HepG2 (cell line): Measurements from ENCODE around the gene LIMCH1. TPM values are rescaled to one million over a fixed set of nuclear protein-coding genes. Genes with fewer than 3 reads are reported as not detected.

Experiments used
- ATAC-seq: fragments of 200-7000 bp; cut with Tn5 transposase; 3 replicates; pipeline ENCODE4 v1.9.1; 2020; ENCODE audit warnings: mild to moderate bottlenecking, moderate library complexity
- BruUV-seq: library from RNA; stranded (reverse); fragments of 400-500 nt; replicated peaks from 2 replicates; lab custom pipeline; 2021; lab: Mats Ljungman, UMichigan
- CTCF ChIA-PET: fragments of 300-600 bp; formaldehyde crosslinking; extraction: SDS; loops from one replicate; lab custom pipeline; 2021; ENCODE audit warnings: low total read pairs, inconsistent platforms, low intra/inter-chr PET ratio; lab: Yijun Ruan, JAX
- POLR2A ChIA-PET: fragments of 350-600 bp; sonication (Branson Sonifier 250); formaldehyde crosslinking; loops from one replicate; lab custom pipeline; 2020; ENCODE audit warnings: antibody characterized with exemption, inconsistent platforms; lab: Yijun Ruan, JAX
- DNase-seq: peaks from one replicate; pipeline ENCODE4 v3.0.0-alpha.2; 2015; ENCODE audit warnings: low spot score
- FAIRE-seq: peaks from 3 replicates; lab custom pipeline; 2011; peaks lifted over from hg19 to GRCh38; lab: Jason Lieb, UNC
- H2AFZ ChIP-seq: one replicate; pipeline ENCODE4 v1.6.1; 2011; ENCODE audit warnings: low read length, inconsistent platforms
- H3K27ac ChIP-seq: fragments of 300-600 bp; 3 replicates; pipeline ENCODE4 v1.8.0; 2011; ENCODE audit warnings: mixed run types, mild to moderate bottlenecking, mixed read lengths, low read length, inconsistent platforms; ENCODE audit not compliant: insufficient read depth; ENCODE audit errors: extremely low read length
- H3K27me3 ChIP-seq, 2 experiments: fragments of 200-600 bp in 1 of 2; 2 replicates in 1 of 2; 3 replicates in 1 of 2; pipeline versions ENCODE4 v1.6.0 to v1.8.0; 2011; ENCODE audit warnings: low read length in 2 of 2, mild to moderate bottlenecking in 2 of 2, moderate library complexity in 2 of 2, inconsistent platforms in 1 of 2; ENCODE audit not compliant: insufficient read depth in 2 of 2, control insufficient read depth in 1 of 2
- H3K36me3 ChIP-seq, 2 experiments: fragments of 200-600 bp in 1 of 2; replicated peaks in 1 of 2; 2 replicates in 1 of 2; 3 replicates in 1 of 2; pipeline versions ENCODE4 v1.5.1 to v1.8.0; 2011; ENCODE audit warnings: low read length in 2 of 2, inconsistent platforms in 1 of 2; ENCODE audit not compliant: insufficient read depth in 2 of 2, control insufficient read depth in 1 of 2
- H3K4me1 ChIP-seq: 2 replicates; pipeline ENCODE4 v1.5.1; 2012; ENCODE audit warnings: low read length, inconsistent platforms; ENCODE audit not compliant: insufficient read depth
- H3K4me2 ChIP-seq: 2 replicates; pipeline ENCODE4 v1.6.0; 2011; ENCODE audit warnings: low read depth, low read length, inconsistent platforms
- H3K4me3 ChIP-seq, 3 experiments: fragments of 200-600 bp in 1 of 3; sonication (generic), shearing (Covaris generic) in 1 of 3; replicated peaks in 1 of 3; 2 replicates each; pipeline ENCODE4 v1.5.1; 2011 to 2016; ENCODE audit warnings: low read length in 3 of 3, inconsistent platforms in 2 of 3, low read depth in 2 of 3, mild to moderate bottlenecking in 2 of 3, control low read depth in 1 of 3, mixed read lengths in 1 of 3; ENCODE audit not compliant: insufficient read depth in 1 of 3
- H3K79me2 ChIP-seq: one replicate; pipeline ENCODE4 v1.6.1; 2011; ENCODE audit warnings: low read length, inconsistent platforms; ENCODE audit not compliant: insufficient read depth
- H3K9ac ChIP-seq: 2 replicates; pipeline ENCODE4 v1.6.0; 2011; ENCODE audit warnings: mild to moderate bottlenecking, low read depth, low read length, inconsistent platforms; ENCODE audit not compliant: insufficient read depth
- H3K9me3 ChIP-seq: 2 replicates; pipeline ENCODE4 v1.5.1; 2012; ENCODE audit warnings: mild to moderate bottlenecking, low read length
- H4K20me1 ChIP-seq: 2 replicates; pipeline ENCODE4 v1.6.0; 2011; ENCODE audit warnings: inconsistent platforms, mild to moderate bottlenecking, low read length, moderate library complexity; ENCODE audit not compliant: insufficient read depth
- AHR ChIP-seq: IDR thresholded peaks from 2 replicates; pipeline ENCODE4 v1.6.1; 2018; ENCODE audit warnings: missing genetic modification reagents, missing compliant biosample characterization
- CEBPG ChIP-seq: IDR thresholded peaks from 2 replicates; pipeline ENCODE4 v1.6.1; 2016
- FOXK1 ChIP-seq: sonication (generic); formaldehyde crosslinking; IDR thresholded peaks from 2 replicates; pipeline ENCODE4 v1.4.0; 2020; ENCODE audit warnings: low read depth, missing genetic modification reagents, borderline replicate concordance
- HMGXB4 ChIP-seq, 2 experiments: sonication (generic) in 1 of 2; formaldehyde crosslinking in 1 of 2; IDR thresholded peaks; 2 replicates each; pipeline versions ENCODE4 v1.4.0 to v1.6.1; 2018 to 2020; ENCODE audit warnings: missing genetic modification reagents in 2 of 2, borderline replicate concordance in 1 of 2, low read depth in 1 of 2, mild to moderate bottlenecking in 1 of 2, missing biosample characterization in 1 of 2
- HNF4G ChIP-seq, 2 experiments: sonication (generic) in 1 of 2; formaldehyde crosslinking in 1 of 2; IDR thresholded peaks; 2 replicates each; pipeline versions ENCODE4 v1.4.0 to v1.6.1; 2011 to 2020; ENCODE audit warnings: borderline replicate concordance in 2 of 2, low read depth in 2 of 2, mild to moderate bottlenecking in 2 of 2, low read length in 1 of 2, missing genetic modification reagents in 1 of 2, moderate library complexity in 1 of 2
- JUN ChIP-seq: sonication (generic); formaldehyde crosslinking; IDR thresholded peaks from 2 replicates; pipeline ENCODE4 v1.4.0; 2020; ENCODE audit warnings: mild to moderate bottlenecking, missing genetic modification reagents
- KDM6A ChIP-seq: IDR thresholded peaks from 2 replicates; pipeline ENCODE4 v1.6.1; 2016; ENCODE audit warnings: low read depth
- RAD21 ChIP-seq: fragments of 450-650 bp; formaldehyde crosslinking; IDR thresholded peaks from 2 replicates; pipeline ENCODE4 v1.5.0; 2020; ENCODE audit warnings: mild to moderate bottlenecking
- RNF219 ChIP-seq: sonication (generic); formaldehyde crosslinking; IDR thresholded peaks from 2 replicates; pipeline ENCODE4 v1.5.0; 2020; ENCODE audit warnings: mild to moderate bottlenecking, missing genetic modification reagents
- SIX4 ChIP-seq: sonication (generic); formaldehyde crosslinking; IDR thresholded peaks from 2 replicates; pipeline ENCODE4 v1.4.0; 2020; ENCODE audit warnings: missing genetic modification reagents
- SMAD9 ChIP-seq: sonication (generic); formaldehyde crosslinking; IDR thresholded peaks from 2 replicates; pipeline ENCODE4 v1.5.1; 2020; ENCODE audit warnings: mild to moderate bottlenecking, missing genetic modification reagents
- SMC3 ChIP-seq: IDR thresholded peaks from 2 replicates; pipeline ENCODE4 v1.6.1; 2011; ENCODE audit warnings: low read length, improper control_type of control experiment
- XRCC5 ChIP-seq: fragments of 200-400 bp; formaldehyde crosslinking; optimal IDR thresholded peaks from 2 replicates; pipeline ENCODE3; 2017; ENCODE audit warnings: mild to moderate bottlenecking, low read length
- YEATS2 ChIP-seq: sonication (generic); formaldehyde crosslinking; IDR thresholded peaks from 2 replicates; pipeline ENCODE4 v1.4.0; 2020; ENCODE audit warnings: missing genetic modification reagents, borderline replicate concordance
- ZNF333 ChIP-seq: sonication (generic); formaldehyde crosslinking; IDR thresholded peaks from 2 replicates; pipeline ENCODE4 v1.4.0; 2020; ENCODE audit warnings: mild to moderate bottlenecking, missing genetic modification reagents, borderline replicate concordance
- ZNF382 ChIP-seq: sonication (generic); formaldehyde crosslinking; IDR thresholded peaks from 2 replicates; pipeline ENCODE4 v1.5.0; 2020; ENCODE audit warnings: missing genetic modification reagents, mild to moderate bottlenecking, borderline replicate concordance
- WGBS: methylation state at CpG from one replicate; pipeline ENCODE4 v1.1.6; 2017; ENCODE audit warnings: low lambda C conversion rate; 5-methylcytosine and 5-hydroxymethylcytosine counted together
- in situ Hi-C: cut with HindIII; loops from 2 replicates; pipeline ENCODE4 v1.10.0; 2017; ENCODE audit warnings: low pct_unique_long_range_greater_than_20kb; ENCODE audit not compliant: extremely low pct_ligation_motif_present
- intact Hi-C: fragments of 100-400 bp; cut with micrococcal nuclease; formaldehyde crosslinking; loops from one replicate; pipeline ENCODE4 v1.10.0; 2022; ENCODE audit not compliant: unreplicated experiment
- polyA plus RNA-seq, 8 experiments: library from polyadenylated mRNA; depleted of rRNA in 3 of 8; stranded (reverse) in 7 of 8; unstranded in 1 of 8; fragments of >200 nt; fragmentation: Illumina TruSeq in 4 of 8; extraction: Trizol in 4 of 8; gene quantifications; 2 replicates each; pipeline versions ENCODE4 v1.2.1 to v1.2.3, GENCODE V29; 2011 to 2016; ENCODE audit warnings: low read depth in 4 of 8, missing spikeins in 1 of 8, mixed read lengths in 1 of 8; ENCODE audit not compliant: insufficient read depth in 1 of 8
- total RNA-seq, 5 experiments: library from RNA; depleted of rRNA; stranded (reverse); fragments of >200 nt; fragmentation: Illumina TruSeq; extraction: Trizol; gene quantifications; 2 replicates each; pipeline ENCODE4 v1.2.3, GENCODE V29; 2016; ENCODE audit warnings: low read depth in 1 of 5

Gene LIMCH1
- total and polyA plus RNA-seq, 2 of the 13 experiments (the other 11 are each of a cell fraction or from before 2014, with no cell fraction given), result 0.04 TPM; not detected in 1

- Histone ChIP-seq H2AFZ (no peak overlapping the region), H3K27me3 (peaks cover 0 to 4% of the 10 kb centered on the region in 2 experiments; a peak in 3 of 5 replicates), H3K4me2 (no peak overlapping the region), H4K20me1 (no peaks in the 10 kb centered on the region), H3K4me3 (no peak overlapping the region), H3K79me2 (no peaks in the 10 kb centered on the region), H3K36me3 (no peaks in the 10 kb centered on the region), H3K9me3 (no peaks in the 10 kb centered on the region), H3K4me1 (no peaks in the 10 kb centered on the region), H3K9ac (no peak overlapping the region), H3K27ac (no peak overlapping the region)
- DNase-seq (no peak), FAIRE-seq (no peak), ATAC-seq (no peak)
- 10% methylated on average over 12 of the region's 12 CpGs for WGBS
- intact Hi-C loops (no loop called here), in situ Hi-C loops (no loop called here)
- no TSS peak for BruUV-seq
- TF ChIP-seq JUN (CRISPR knock-in tag) (no peak), ZNF333 (CRISPR knock-in tag) (no peak), YEATS2 (CRISPR knock-in tag) (no peak), RAD21 (CRISPR knock-in tag) (no peak), SMC3 (no peak)
- ChIA-PET POLR2A (no interaction called here), CTCF (no interaction called here)
These were observed 193.7 kb downstream of the LIMCH1 start for GRCh38 chr4:41731569-41732126.

GRCh38 chr4:41734371-41734770 is 196.4 kb downstream of the LIMCH1 start:
- Histone ChIP-seq H4K20me1 (no peaks in the 10 kb centered on the region), H3K79me2 (no peaks in the 10 kb centered on the region), H3K36me3 (no peaks in the 10 kb centered on the region), H3K9ac (no peak overlapping the region), H3K9me3 (no peaks in the 10 kb centered on the region), H2AFZ (no peak overlapping the region), H3K4me1 (no peaks in the 10 kb centered on the region), H3K27ac (no peak overlapping the region), H3K4me3 (no peak overlapping the region), H3K27me3 (peaks cover 0 to 4% of the 10 kb centered on the region in 2 experiments; a peak in 3 of 5 replicates), H3K4me2 (no peak overlapping the region)
- intact Hi-C loops (loop anchor here (1.0 kb wide), 1 partner anchor 27 kb away; no protein-coding TSS in a partner anchor), in situ Hi-C loops (no loop called here)
- 6% methylated on average over 3 of the region's 3 CpGs for WGBS
- FAIRE-seq (no peak), DNase-seq (no peak), ATAC-seq (no peak)
- ChIA-PET CTCF (no interaction called here), POLR2A (no interaction called here)
- no TSS peak for BruUV-seq
- TF ChIP-seq HNF4G (IDR thresholded peaks at IDR 0.05; ENCODE audit: borderline replicate concordance, low read depth, low read length), result no peak
- TF ChIP-seq HNF4G (CRISPR knock-in tag; IDR thresholded peaks at IDR 0.05; ENCODE audit: borderline replicate concordance, low read depth), result no peak
- no peak for TF ChIP-seq SMAD9 (CRISPR knock-in tag)
- TF ChIP-seq XRCC5, result no peak
- no peak for TF ChIP-seq KDM6A
- no peak for TF ChIP-seq FOXK1 (CRISPR knock-in tag)
- no peak for TF ChIP-seq CEBPG (CRISPR knock-in tag)
- TF ChIP-seq AHR, result no peak
- TF ChIP-seq RNF219, result no peak
- TF ChIP-seq ZNF382 (CRISPR knock-in tag), result no peak
- no peak for TF ChIP-seq SIX4
- TF ChIP-seq HMGXB4 (CRISPR knock-in tag; IDR thresholded peaks at IDR 0.05; ENCODE audit: borderline replicate concordance in 1 of 2, low read depth in 1 of 2), result no peak
